ENCODE data around the gene UNC93A.

Gene UNC93A

GRCh38 chr6:167293088-167293589, 2.0 kb downstream of the UNC93A start:
- no peak for DNase-seq (ENCODE audit: low spot score)

- DNase-seq (ENCODE audit: low spot score), result no peak
Observed at GRCh38 chr6:167293590-167294091, 2.5 kb downstream of the UNC93A start.

- DNase-seq (ENCODE audit: low spot score), result no peak
Observed at GRCh38 chr6:167294241-167294640, 3.1 kb downstream of the UNC93A start.

- no peak for DNase-seq (ENCODE audit: low spot score)
Observed at GRCh38 chr6:167294651-167295494, 3.8 kb downstream of the UNC93A start.

GRCh38 chr6:167295495-167296292, 4.6 kb downstream of the UNC93A start:
- DNase-seq (ENCODE audit: low spot score), result no peak

GRCh38 chr6:167296293-167296690, 5.2 kb downstream of the UNC93A start:
- no peak for DNase-seq (ENCODE audit: low spot score)

GRCh38 chr6:167296902-167297301, 5.8 kb downstream of the UNC93A start:
- no peak for DNase-seq (ENCODE audit: low spot score)

- DNase-seq (ENCODE audit: low spot score), result no peak
Observed at GRCh38 chr6:167298127-167298526, 7.0 kb downstream of the UNC93A start.

- no peak for DNase-seq (ENCODE audit: low spot score)
Observed at GRCh38 chr6:167299641-167300308, 8.7 kb downstream of the UNC93A start.

- DNase-seq (ENCODE audit: low spot score), result no peak
Observed at GRCh38 chr6:167300902-167301777, 10.0 kb downstream of the UNC93A start.

GRCh38 chr6:167302074-167302473, 11.0 kb downstream of the UNC93A start:
- peak; percentile 63 for DNase-seq (ENCODE audit: low spot score)

- no peak for DNase-seq (ENCODE audit: low spot score)
Observed at GRCh38 chr6:167302796-167303195, 11.7 kb downstream of the UNC93A start.

- DNase-seq (ENCODE audit: low spot score), result no peak
Observed at GRCh38 chr6:167303675-167304625, 12.8 kb downstream of the UNC93A start.

GRCh38 chr6:167304912-167305311, 13.8 kb downstream of the UNC93A start:
- DNase-seq (ENCODE audit: low spot score), result no peak

GRCh38 chr6:167305796-167306195, 14.7 kb downstream of the UNC93A start:
- DNase-seq (ENCODE audit: low spot score), result no peak

GRCh38 chr6:167306401-167306998, 15.4 kb downstream of the UNC93A start:
- DNase-seq (ENCODE audit: low spot score), result no peak

GRCh38 chr6:167307342-167307955, 16.3 kb downstream of the UNC93A start:
- DNase-seq (ENCODE audit: low spot score), result no peak

- no peak for DNase-seq (ENCODE audit: low spot score)
Observed at GRCh38 chr6:167308207-167308606, 17.1 kb downstream of the UNC93A start.
